Suprapubic skin (tissue), 3 donors: ENCODE results near the gene ZNF730.

Source experiments
- CTCF ChIP-seq, 2 donors: fragments of 200-600 bp in 1 of 2; fragments of 450-650 bp in 1 of 2; sonication (generic) in 1 of 2; IDR thresholded peaks; one replicate each; pipeline ENCODE4 v1.5.1; 2016 to 2019; ENCODE audit warnings: antibody characterized with exemption in 2 of 2, mild to moderate bottlenecking in 1 of 2, moderate library complexity in 1 of 2
- POLR2A ChIP-seq, 2 donors: fragments of 450-650 bp; IDR thresholded peaks; one replicate each; pipeline ENCODE4 v1.6.1; 2017; ENCODE audit warnings: antibody characterized with exemption in 2 of 2, mild to moderate bottlenecking in 2 of 2, moderate library complexity in 2 of 2

- no peak for TF ChIP-seq CTCF (IDR thresholded peaks at IDR 0.05)
- TF ChIP-seq POLR2A (IDR thresholded peaks at IDR 0.05), result no peak
Observed at GRCh38 chr19:23145617-23146415, 29.0 kb downstream of the ZNF730 start.
